OCI-LY3 (cell line): ENCODE data around the gene STARD4.
A peak's percentile ranks its signal among the peaks of the same experiment; 100 is the strongest.

ENCODE experiments used
- H2AFZ ChIP-seq: fragments of 200-600, 300-600 bp; shearing (Covaris generic); 2 replicates; pipeline ENCODE4 v1.6.0; 2014; ENCODE audit warnings: antibody characterized with exemption, low read depth, low read length
- H3K27ac ChIP-seq: fragments of 200-600, 300-600 bp; sonication (generic); 2 replicates; pipeline ENCODE4 v1.5.1; 2014; ENCODE audit warnings: mild to moderate bottlenecking, low read length, moderate library complexity, mixed read lengths
- H3K27me3 ChIP-seq: fragments of 200-600, 300-600 bp; sonication (generic); 2 replicates; pipeline ENCODE4 v1.6.1; 2014; ENCODE audit warnings: low read depth, low read length, mixed read lengths
- H3K36me3 ChIP-seq: fragments of 200-600, 300-600 bp; sonication (generic); replicated peaks from 2 replicates; pipeline ENCODE3; 2014; ENCODE audit warnings: low read depth, low read length, mixed read lengths
- H3K4me1 ChIP-seq: fragments of 300-600, 200-600 bp; sonication (generic); 2 replicates; pipeline ENCODE4 v1.6.1; 2014; ENCODE audit warnings: low read length, mixed read lengths
- H3K4me2 ChIP-seq: fragments of 200-600, 300-600 bp; sonication (generic); 2 replicates; pipeline ENCODE4 v1.6.1; 2014; ENCODE audit warnings: low read length, mixed read lengths
- H3K4me3 ChIP-seq: fragments of 300-600, 200-600 bp; sonication (generic); 2 replicates; pipeline ENCODE4 v1.5.1; 2014; ENCODE audit warnings: antibody characterized with exemption, mild to moderate bottlenecking, low read length, moderate library complexity
- H3K79me2 ChIP-seq: fragments of 300-600, 200-600 bp; shearing (Covaris generic); 2 replicates; pipeline ENCODE4 v1.6.1; 2014; ENCODE audit warnings: mild to moderate bottlenecking, low read length, mixed read lengths
- H3K9ac ChIP-seq: fragments of 300-600, 200-600 bp; shearing (Covaris generic); 2 replicates; pipeline ENCODE4 v1.6.0; 2014; ENCODE audit warnings: mild to moderate bottlenecking, low read length, moderate library complexity
- H3K9me3 ChIP-seq: fragments of 200-600, 300-600 bp; shearing (Covaris generic); 2 replicates; pipeline ENCODE4 v1.6.1; 2014; ENCODE audit warnings: low read length, mixed read lengths; ENCODE audit not compliant: insufficient read depth
- H4K20me1 ChIP-seq: fragments of 200-600, 300-600 bp; sonication (generic); 2 replicates; pipeline ENCODE4 v1.6.1; 2016; ENCODE audit warnings: low read length, mixed read lengths; ENCODE audit not compliant: insufficient read depth
- EZH2phosphoT487 ChIP-seq: fragments of 200-600 bp; shearing (Covaris generic); IDR thresholded peaks from 2 replicates; pipeline ENCODE4 v1.6.1; 2018; ENCODE audit warnings: antibody characterized with exemption, mixed run types, low read depth
- TF ChIP-seq, protein P1 (sequence below): fragments of 200-600, 300-600 bp; sonication (generic); IDR thresholded peaks from 2 replicates; pipeline ENCODE4 v1.5.1; 2014; ENCODE audit warnings: antibody characterized with exemption, low read length, low read depth

Gene STARD4

DNA sequence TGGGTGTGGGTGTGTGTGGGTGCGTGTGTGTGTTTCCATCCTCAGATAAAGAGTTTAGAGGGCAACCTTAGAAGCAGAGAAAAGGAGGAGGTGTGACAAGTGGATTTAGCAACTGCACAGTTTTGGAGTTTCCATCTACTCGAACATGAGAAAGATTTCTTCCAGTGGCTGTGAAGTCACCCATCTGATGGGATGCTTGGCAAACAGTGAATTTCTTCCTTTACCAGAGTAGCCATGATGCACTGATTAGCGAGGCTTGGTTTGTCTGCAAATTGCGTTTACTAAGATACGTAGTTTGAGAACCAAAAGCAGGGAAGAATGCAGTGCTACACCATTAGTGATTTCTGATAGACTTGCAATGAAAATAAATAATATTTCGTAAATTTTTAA lies 791 bp upstream of the STARD4 start:
- peaks cover 23% of the 10 kb centered on the region for H3K4me1 ChIP-seq
- H3K9ac ChIP-seq: peak overlapping the region; percentile 96
- TF ChIP-seq, protein P1, sequence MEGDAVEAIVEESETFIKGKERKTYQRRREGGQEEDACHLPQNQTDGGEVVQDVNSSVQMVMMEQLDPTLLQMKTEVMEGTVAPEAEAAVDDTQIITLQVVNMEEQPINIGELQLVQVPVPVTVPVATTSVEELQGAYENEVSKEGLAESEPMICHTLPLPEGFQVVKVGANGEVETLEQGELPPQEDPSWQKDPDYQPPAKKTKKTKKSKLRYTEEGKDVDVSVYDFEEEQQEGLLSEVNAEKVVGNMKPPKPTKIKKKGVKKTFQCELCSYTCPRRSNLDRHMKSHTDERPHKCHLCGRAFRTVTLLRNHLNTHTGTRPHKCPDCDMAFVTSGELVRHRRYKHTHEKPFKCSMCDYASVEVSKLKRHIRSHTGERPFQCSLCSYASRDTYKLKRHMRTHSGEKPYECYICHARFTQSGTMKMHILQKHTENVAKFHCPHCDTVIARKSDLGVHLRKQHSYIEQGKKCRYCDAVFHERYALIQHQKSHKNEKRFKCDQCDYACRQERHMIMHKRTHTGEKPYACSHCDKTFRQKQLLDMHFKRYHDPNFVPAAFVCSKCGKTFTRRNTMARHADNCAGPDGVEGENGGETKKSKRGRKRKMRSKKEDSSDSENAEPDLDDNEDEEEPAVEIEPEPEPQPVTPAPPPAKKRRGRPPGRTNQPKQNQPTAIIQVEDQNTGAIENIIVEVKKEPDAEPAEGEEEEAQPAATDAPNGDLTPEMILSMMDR: no peak
- no peak for TF ChIP-seq EZH2phosphoT487
- no peaks in the 10 kb centered on the region for H3K36me3 ChIP-seq
- no peaks in the 10 kb centered on the region for H3K9me3 ChIP-seq
- peak overlapping the region; percentile 88 for H3K4me2 ChIP-seq
- H2AFZ ChIP-seq: peak overlapping the region; percentile 79
- H3K27ac ChIP-seq: peak overlapping the region; percentile 82
- H3K79me2 ChIP-seq: peaks cover 41% of the 10 kb centered on the region
- H4K20me1 ChIP-seq: peaks cover 26% of the 10 kb centered on the region
- H3K27me3 ChIP-seq: no peaks in the 10 kb centered on the region
- peak overlapping the region; percentile 87 for H3K4me3 ChIP-seq

DNA sequence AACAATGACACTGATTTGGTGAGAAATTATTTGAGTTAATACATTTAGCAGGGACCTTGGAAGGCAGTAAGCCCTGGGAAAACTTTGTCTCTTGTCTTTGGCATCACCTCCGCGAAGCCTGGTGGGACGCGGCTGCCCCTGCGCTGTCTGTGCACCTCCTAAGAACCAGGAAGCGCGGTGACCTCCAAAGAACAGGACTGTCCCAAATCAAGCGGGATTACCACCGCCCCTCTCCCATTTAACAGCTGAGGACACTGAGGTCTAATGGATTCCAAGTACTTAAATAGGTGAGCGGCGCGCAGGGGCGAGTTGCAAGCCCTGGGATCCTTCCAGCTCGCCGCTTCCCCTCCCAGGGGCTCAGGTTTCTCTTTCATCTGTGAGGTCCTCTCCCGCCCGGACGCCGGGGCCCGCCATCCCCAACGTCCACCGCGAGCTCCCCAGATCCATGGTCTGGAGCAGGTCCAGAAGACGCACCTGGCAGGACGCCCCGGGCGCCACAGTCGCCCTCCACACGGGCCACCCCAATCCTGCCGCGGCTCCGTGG lies 432 bp downstream of the STARD4 start:
- Histone ChIP-seq H3K4me1 (peaks cover 29% of the 10 kb centered on the region), H3K4me2 (peak overlapping the region; percentile 92), H3K9ac (peak overlapping the region; percentile 94), H3K79me2 (peaks cover 53% of the 10 kb centered on the region), H4K20me1 (peaks cover 36% of the 10 kb centered on the region), H3K27me3 (no peaks in the 10 kb centered on the region), H3K4me3 (peak overlapping the region; percentile 87), H3K36me3 (no peaks in the 10 kb centered on the region), H3K9me3 (no peaks in the 10 kb centered on the region), H2AFZ (peak overlapping the region; percentile 25; the same call in 1 of the 2 replicates), H3K27ac (peak overlapping the region; percentile 78)
- TF ChIP-seq EZH2phosphoT487: no peak
- TF ChIP-seq, protein P1: no peak

DNA sequence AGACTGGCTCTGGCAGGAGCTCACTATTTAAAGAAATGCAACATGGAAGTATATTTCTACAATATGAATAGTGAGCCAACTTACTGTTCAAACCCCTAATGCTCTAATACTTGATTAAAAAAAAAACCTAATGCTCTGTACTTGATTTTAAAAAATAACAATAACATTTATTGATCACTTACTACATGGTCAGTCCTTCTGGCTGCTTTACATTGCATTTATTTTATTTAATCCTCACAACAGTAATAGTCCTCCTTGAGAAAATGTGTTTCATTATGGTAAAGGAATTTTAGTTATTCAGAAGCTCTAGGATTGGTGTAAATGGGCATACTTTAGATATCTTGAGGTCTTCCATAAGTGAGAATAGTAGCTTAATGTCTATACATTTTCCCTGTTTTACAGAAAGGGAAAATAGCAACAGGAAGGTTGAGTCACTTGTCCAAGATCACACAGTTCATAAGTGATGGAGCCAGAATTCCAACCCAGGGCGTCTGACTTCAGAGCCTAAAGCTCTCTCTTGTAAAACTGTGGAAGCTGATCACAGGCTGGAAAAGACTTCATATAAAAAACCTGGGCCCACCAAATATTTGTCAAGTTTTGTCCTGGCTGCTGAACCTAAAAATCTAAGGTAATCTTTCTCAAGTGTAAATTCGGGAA lies 1.0 kb downstream of the STARD4 start:
- Histone ChIP-seq H3K27me3 (no peaks in the 10 kb centered on the region), H3K36me3 (no peaks in the 10 kb centered on the region), H3K27ac (peak overlapping the region; percentile 78), H3K79me2 (peaks cover 54% of the 10 kb centered on the region), H3K4me2 (peak overlapping the region; percentile 92), H3K4me3 (peak overlapping the region; percentile 87), H4K20me1 (peaks cover 41% of the 10 kb centered on the region), H3K9me3 (no peaks in the 10 kb centered on the region), H3K9ac (peak overlapping the region; percentile 94), H3K4me1 (peaks cover 29% of the 10 kb centered on the region), H2AFZ (0 out of 2 replicates have a peak overlapping the region, but pooled peaks have one; percentile 25)
- TF ChIP-seq, protein P1: no peak
- TF ChIP-seq EZH2phosphoT487: no peak

DNA sequence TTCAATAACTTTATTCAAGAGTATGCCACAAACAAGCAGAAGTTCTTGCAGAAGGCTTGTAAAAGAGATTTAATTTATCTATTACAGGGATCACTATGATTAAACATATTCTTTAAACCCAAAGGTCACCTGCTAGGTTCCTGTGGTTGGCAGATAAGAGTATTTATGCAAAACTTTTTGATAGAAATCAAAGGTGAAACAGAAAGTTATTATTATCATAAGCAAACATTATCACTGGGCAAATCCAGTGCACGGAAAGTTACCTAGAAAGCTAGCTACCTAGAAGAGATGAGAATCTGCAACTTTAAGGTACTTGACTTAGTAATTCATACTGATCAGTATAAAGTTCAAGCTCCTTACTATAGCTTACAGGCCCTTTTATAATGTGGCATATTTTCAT lies 3.2 kb downstream of the STARD4 start:
- Histone ChIP-seq H3K27me3 (no peaks in the 10 kb centered on the region), H3K79me2 (peaks cover 54% of the 10 kb centered on the region), H4K20me1 (peaks cover 41% of the 10 kb centered on the region), H3K4me2 (peak overlapping the region; percentile 92), H2AFZ (no peak overlapping the region), H3K4me3 (peak overlapping the region; percentile 87; the same call in 1 of the 2 replicates), H3K27ac (no peak overlapping the region), H3K9ac (no peak overlapping the region), H3K4me1 (peaks cover 29% of the 10 kb centered on the region), H3K36me3 (no peaks in the 10 kb centered on the region), H3K9me3 (no peaks in the 10 kb centered on the region)
- TF ChIP-seq, protein P1: no peak
- no peak for TF ChIP-seq EZH2phosphoT487
